ENCODE data around the gene ERC2.

The ERC2 gene

DNA sequence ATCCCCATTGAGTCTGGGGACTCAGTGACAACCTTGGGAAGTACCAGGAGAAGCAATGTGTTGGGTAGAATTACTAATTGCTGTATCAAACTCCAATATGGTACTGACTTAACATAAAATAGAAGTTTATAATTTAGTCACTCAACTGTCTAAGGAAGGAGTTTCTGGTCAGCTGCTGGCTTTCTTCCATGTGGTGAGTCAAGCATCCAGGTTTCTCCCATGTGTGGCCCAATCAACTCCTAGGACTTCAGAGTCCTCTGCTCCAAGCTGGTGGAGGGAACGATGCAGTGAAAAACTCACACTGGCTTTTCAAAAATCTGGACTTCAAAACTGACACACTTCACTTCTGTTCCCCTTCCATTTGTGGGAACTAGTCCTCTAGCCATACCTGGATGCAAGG lies 1006.4 kb downstream of the ERC2 start:
- Histone ChIP-seq H3K4me1 (no peaks in the 10 kb centered on the region), H3K9me3 (no peaks in the 10 kb centered on the region), H3K36me3 (no peaks in the 10 kb centered on the region), H3K27me3 (no peaks in the 10 kb centered on the region), H3K4me3 (ENCODE audit: low read depth, low read length) (no peak overlapping the region)
- TF ChIP-seq, protein P1, sequence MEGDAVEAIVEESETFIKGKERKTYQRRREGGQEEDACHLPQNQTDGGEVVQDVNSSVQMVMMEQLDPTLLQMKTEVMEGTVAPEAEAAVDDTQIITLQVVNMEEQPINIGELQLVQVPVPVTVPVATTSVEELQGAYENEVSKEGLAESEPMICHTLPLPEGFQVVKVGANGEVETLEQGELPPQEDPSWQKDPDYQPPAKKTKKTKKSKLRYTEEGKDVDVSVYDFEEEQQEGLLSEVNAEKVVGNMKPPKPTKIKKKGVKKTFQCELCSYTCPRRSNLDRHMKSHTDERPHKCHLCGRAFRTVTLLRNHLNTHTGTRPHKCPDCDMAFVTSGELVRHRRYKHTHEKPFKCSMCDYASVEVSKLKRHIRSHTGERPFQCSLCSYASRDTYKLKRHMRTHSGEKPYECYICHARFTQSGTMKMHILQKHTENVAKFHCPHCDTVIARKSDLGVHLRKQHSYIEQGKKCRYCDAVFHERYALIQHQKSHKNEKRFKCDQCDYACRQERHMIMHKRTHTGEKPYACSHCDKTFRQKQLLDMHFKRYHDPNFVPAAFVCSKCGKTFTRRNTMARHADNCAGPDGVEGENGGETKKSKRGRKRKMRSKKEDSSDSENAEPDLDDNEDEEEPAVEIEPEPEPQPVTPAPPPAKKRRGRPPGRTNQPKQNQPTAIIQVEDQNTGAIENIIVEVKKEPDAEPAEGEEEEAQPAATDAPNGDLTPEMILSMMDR (IDR thresholded peaks at IDR 0.05; ENCODE audit: low read depth, low read length) = no peak
- DNase-seq = no peak

DNA sequence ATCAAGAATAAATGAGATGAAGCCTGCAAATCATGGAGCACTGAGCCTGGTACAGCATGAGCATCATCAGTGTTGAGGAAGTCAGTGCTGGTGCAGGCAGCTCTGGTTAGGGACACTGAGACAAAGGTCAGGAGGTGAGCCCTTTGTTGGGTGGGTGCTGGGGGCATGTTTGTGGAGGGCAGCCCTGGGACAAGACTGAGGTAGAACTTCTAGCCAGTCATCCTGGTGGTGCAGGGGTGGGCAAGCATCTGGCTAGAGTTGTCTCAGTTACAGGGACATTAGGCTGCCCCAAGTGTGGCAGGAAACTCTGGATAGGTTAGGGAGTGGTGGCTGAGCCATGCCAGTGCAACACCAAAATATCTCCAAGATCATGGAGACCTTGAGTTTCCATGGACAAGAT lies 1008.4 kb downstream of the ERC2 start:
- TF ChIP-seq, protein P1 (IDR thresholded peaks at IDR 0.05; ENCODE audit: low read depth, low read length) = no peak
- Histone ChIP-seq H3K4me3 (ENCODE audit: low read depth, low read length) (no peak overlapping the region), H3K36me3 (no peaks in the 10 kb centered on the region), H3K27me3 (no peaks in the 10 kb centered on the region), H3K4me1 (no peaks in the 10 kb centered on the region), H3K9me3 (no peaks in the 10 kb centered on the region)
- no peak for DNase-seq
